ENCODE results near the gene OLFM2. TPM values are rescaled to one million over a fixed set of nuclear protein-coding genes. Genes with fewer than 3 reads are reported as not detected.

Gene OLFM2
- total RNA-seq, 1 donor from 2014 or later: 33.1 TPM

- H3K4me3 Mint-ChIP-seq: no peak overlapping the region
- no peaks in the 10 kb centered on the region for H3K9me3 Mint-ChIP-seq
- peaks cover 43% of the 10 kb centered on the region for H3K27me3 Mint-ChIP-seq
- TF ChIP-seq CTCF (conservative IDR thresholded peaks at IDR 0.05): no peak
- H3K36me3 Mint-ChIP-seq: no peaks in the 10 kb centered on the region
- DNase-seq (ENCODE audit: extremely low spot score, unreplicated experiment): no peak
- H3K4me1 Mint-ChIP-seq (ENCODE audit: unreplicated experiment): no peaks in the 10 kb centered on the region
- H3K27ac Mint-ChIP-seq: no peak overlapping the region
Observed at GRCh38 chr19:9962623-9963290, 26.4 kb upstream of the OLFM2 start.

GRCh38 chr19:9961103-9961502 is 24.8 kb upstream of the OLFM2 start:
- Mint-ChIP-seq H3K9me3 (no peaks in the 10 kb centered on the region), H3K36me3 (no peaks in the 10 kb centered on the region), H3K4me1 (ENCODE audit: unreplicated experiment) (no peaks in the 10 kb centered on the region), H3K27me3 (peaks cover 32% of the 10 kb centered on the region), H3K4me3 (no peak overlapping the region), H3K27ac (no peak overlapping the region)
- TF ChIP-seq CTCF (conservative IDR thresholded peaks at IDR 0.05): no peak
- no peak for DNase-seq (ENCODE audit: extremely low spot score, unreplicated experiment)

- H3K36me3 Mint-ChIP-seq: no peaks in the 10 kb centered on the region
- no peak overlapping the region for H3K27ac Mint-ChIP-seq
- no peak for TF ChIP-seq CTCF (conservative IDR thresholded peaks at IDR 0.05)
- H3K4me3 Mint-ChIP-seq: no peak overlapping the region
- no peaks in the 10 kb centered on the region for H3K9me3 Mint-ChIP-seq
- no peaks in the 10 kb centered on the region for H3K4me1 Mint-ChIP-seq (ENCODE audit: unreplicated experiment)
- peaks cover 15% of the 10 kb centered on the region for H3K27me3 Mint-ChIP-seq
- no peak for DNase-seq (ENCODE audit: extremely low spot score, unreplicated experiment)
Observed at GRCh38 chr19:9958379-9958821, 22.1 kb upstream of the OLFM2 start.

- H3K36me3 Mint-ChIP-seq: no peaks in the 10 kb centered on the region
- H3K27ac Mint-ChIP-seq: no peak overlapping the region
- H3K9me3 Mint-ChIP-seq: no peaks in the 10 kb centered on the region
- DNase-seq (ENCODE audit: extremely low spot score, unreplicated experiment): no peak
- TF ChIP-seq CTCF (conservative IDR thresholded peaks at IDR 0.05): no peak
- peaks cover 11% of the 10 kb centered on the region for H3K27me3 Mint-ChIP-seq
- H3K4me3 Mint-ChIP-seq: no peak overlapping the region
- no peaks in the 10 kb centered on the region for H3K4me1 Mint-ChIP-seq (ENCODE audit: unreplicated experiment)
Observed at GRCh38 chr19:9956956-9957355, 20.6 kb upstream of the OLFM2 start.

GRCh38 chr19:9953802-9954542 is 17.7 kb upstream of the OLFM2 start:
- no peak for DNase-seq (ENCODE audit: extremely low spot score, unreplicated experiment)
- Mint-ChIP-seq H3K27me3 (peaks cover 10% of the 10 kb centered on the region), H3K4me3 (no peak overlapping the region), H3K4me1 (ENCODE audit: unreplicated experiment) (no peaks in the 10 kb centered on the region), H3K9me3 (no peaks in the 10 kb centered on the region), H3K27ac (no peak overlapping the region), H3K36me3 (no peaks in the 10 kb centered on the region)
- no peak for TF ChIP-seq CTCF (conservative IDR thresholded peaks at IDR 0.05)

Measured in type B pancreatic cell (in vitro differentiated cells).